Vagina (tissue), 2 donors: ENCODE results near the gene SULT1B1.

Experiments used
- POLR2A ChIP-seq, 2 donors: fragments of 450-650 bp; IDR thresholded peaks; one replicate each; pipeline ENCODE4 v1.6.1; 2017; ENCODE audit warnings: antibody characterized with exemption in 2 of 2, mild to moderate bottlenecking in 2 of 2, moderate library complexity in 2 of 2
- POLR2AphosphoS5 ChIP-seq, 2 donors: sonication (generic); formaldehyde crosslinking; IDR thresholded peaks; one replicate each; pipeline ENCODE4 v1.9.0; 2017; ENCODE audit warnings: antibody characterized with exemption in 2 of 2, mild to moderate bottlenecking in 2 of 2, low read depth in 1 of 2; ENCODE audit not compliant: insufficient read depth in 1 of 2

- TF ChIP-seq POLR2AphosphoS5 (IDR thresholded peaks at IDR 0.05; ENCODE audit: insufficient read depth in 1 of 2, low read depth in 1 of 2) (no peak), POLR2A (IDR thresholded peaks at IDR 0.05) (no peak)
Observed at GRCh38 chr4:69717778-69718177, 42.6 kb downstream of the SULT1B1 start.
